ENCODE data around the gene IFIT2.

DNA sequence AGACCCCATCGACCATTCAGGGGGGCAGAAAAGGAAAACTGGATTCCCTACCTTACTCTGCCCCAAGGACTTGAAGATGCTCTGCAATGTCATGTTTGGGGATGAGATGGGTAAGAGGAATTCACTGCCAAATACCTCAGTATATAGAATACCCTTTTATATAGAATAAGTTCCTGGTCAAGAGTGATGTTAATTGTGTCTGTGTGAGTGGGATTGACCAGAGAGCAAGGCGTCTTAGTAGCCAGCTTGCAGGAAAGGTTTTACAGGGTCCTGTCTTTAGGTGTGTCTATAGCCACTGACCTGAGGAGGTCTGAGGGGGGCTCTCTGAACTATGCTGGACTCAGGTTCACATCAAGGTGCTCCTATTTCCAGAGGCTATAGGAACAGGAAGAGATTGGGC is 27.3 kb downstream of the IFIT2 start:
- TF ChIP-seq POLR2AphosphoS5 (IDR thresholded peaks at IDR 0.05; ENCODE audit: low read depth, low read length) (no peak), SIN3A (IDR thresholded peaks at IDR 0.05; ENCODE audit: borderline replicate concordance, insufficient read depth, low read length) (no peak), FOXP2 (optimal IDR thresholded peaks at IDR 0.05; ENCODE audit: borderline replicate concordance, extremely low read depth, extremely low read length, insufficient read depth) (no peak), TAF1 (IDR thresholded peaks at IDR 0.05; ENCODE audit: borderline replicate concordance, insufficient read depth, low read length) (no peak)
- TF ChIP-seq, protein P1, sequence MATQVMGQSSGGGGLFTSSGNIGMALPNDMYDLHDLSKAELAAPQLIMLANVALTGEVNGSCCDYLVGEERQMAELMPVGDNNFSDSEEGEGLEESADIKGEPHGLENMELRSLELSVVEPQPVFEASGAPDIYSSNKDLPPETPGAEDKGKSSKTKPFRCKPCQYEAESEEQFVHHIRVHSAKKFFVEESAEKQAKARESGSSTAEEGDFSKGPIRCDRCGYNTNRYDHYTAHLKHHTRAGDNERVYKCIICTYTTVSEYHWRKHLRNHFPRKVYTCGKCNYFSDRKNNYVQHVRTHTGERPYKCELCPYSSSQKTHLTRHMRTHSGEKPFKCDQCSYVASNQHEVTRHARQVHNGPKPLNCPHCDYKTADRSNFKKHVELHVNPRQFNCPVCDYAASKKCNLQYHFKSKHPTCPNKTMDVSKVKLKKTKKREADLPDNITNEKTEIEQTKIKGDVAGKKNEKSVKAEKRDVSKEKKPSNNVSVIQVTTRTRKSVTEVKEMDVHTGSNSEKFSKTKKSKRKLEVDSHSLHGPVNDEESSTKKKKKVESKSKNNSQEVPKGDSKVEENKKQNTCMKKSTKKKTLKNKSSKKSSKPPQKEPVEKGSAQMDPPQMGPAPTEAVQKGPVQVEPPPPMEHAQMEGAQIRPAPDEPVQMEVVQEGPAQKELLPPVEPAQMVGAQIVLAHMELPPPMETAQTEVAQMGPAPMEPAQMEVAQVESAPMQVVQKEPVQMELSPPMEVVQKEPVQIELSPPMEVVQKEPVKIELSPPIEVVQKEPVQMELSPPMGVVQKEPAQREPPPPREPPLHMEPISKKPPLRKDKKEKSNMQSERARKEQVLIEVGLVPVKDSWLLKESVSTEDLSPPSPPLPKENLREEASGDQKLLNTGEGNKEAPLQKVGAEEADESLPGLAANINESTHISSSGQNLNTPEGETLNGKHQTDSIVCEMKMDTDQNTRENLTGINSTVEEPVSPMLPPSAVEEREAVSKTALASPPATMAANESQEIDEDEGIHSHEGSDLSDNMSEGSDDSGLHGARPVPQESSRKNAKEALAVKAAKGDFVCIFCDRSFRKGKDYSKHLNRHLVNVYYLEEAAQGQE (IDR thresholded peaks at IDR 0.05; ENCODE audit: insufficient read depth in 1 of 2, low read depth in 2 of 2, low read length in 2 of 2): no peak

Data from PFSK-1 (cell line).